CMK (cell line): ENCODE results near the gene DNER.

ENCODE experiments used
- DNase-seq: peaks from one replicate; pipeline ENCODE4 v3.0.0-alpha.2; 2010; ENCODE audit warnings: low read depth

The DNER gene

DNA sequence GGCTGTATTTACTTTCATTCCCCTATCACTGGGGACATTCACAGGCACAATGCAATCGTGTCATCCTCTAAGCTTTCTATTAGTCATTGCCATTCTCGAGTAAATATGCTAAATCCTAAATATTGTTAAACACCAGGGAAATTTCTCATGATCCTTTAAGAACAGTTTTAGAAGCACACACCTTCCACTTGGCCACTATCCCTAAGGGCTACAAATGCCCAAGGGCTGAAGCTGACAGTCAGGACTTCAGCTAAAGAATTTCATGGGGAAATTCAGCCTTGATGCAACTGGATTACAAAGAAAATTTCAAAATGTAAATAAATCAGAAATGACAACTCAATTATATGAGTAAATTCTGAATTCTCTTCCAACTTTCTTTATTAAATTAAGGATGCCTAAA lies 280.2 kb downstream of the DNER start:
- no peak for DNase-seq

DNA sequence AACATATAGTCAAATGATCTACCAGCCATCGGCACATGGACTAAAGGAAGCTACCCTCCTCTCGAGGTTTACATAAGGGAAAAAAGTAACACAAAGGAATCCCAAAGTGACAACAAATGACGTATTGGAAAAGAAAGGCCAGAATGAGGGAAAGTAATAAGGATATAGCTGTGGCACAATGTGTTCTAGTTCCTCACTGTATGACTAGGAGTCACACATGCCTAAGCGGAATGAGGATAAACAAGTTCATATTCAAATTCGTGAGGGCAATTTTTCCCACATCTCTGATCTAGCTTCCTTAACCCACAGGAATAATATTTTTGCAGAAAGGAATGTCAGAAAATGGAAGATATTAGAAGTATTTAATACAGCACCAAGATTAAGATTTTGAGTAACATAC lies 281.0 kb downstream of the DNER start:
- no peak for DNase-seq

DNA sequence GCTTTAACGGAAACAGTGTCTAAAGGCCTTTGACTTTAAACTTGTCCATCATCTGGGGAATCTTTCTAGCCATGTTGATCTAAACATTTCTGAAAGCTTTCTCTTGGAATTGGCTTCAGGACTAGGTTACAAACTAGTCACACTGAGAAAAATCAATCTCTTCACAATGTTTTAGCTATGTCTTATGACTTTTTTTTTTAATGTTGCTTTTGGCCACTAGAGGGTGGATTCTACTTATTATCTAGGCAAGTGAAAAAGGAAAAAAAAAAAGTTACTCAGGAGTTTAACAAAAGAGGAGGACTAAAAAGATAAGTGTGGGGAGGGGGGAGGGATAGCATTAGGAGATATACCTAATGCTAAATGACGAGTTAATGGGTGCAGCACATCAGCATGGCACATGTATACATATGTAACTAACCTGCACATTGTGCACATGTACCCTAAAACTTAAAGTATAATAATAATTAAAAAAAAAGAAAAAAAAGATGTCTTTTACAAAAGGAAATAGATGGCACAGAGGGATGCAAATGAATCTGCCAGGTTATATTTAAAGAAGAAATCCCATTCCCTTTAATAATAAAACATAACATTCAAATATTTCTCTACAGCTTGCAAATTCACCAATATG lies 282.9 kb downstream of the DNER start:
- peak; percentile 7 for DNase-seq

GRCh38 chr2:229429589-229429988 lies 284.8 kb downstream of the DNER start:
- DNase-seq: no peak

DNA sequence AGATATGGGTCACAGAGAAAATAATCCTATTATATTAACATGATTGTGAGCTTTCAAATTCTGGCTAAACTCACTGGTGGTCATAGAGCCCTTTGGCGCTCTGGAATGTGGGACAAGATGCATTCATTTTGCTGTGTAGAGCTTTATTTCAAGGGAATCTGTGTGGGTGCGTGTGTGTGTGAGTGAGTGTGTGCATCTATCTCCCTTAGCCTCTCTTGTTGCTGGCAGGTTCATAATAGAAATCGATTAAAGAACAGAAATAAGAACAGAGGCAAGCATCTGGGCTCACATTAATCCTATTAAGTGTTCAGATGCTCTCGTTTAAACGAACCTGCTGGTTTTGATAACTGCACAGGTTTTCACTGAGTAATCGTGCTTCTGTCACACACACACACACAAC lies 287.9 kb downstream of the DNER start:
- DNase-seq: no peak

GRCh38 chr2:229425598-229425997 lies 288.8 kb downstream of the DNER start:
- no peak for DNase-seq

GRCh38 chr2:229422063-229422462 lies 292.3 kb downstream of the DNER start:
- no peak for DNase-seq

DNA sequence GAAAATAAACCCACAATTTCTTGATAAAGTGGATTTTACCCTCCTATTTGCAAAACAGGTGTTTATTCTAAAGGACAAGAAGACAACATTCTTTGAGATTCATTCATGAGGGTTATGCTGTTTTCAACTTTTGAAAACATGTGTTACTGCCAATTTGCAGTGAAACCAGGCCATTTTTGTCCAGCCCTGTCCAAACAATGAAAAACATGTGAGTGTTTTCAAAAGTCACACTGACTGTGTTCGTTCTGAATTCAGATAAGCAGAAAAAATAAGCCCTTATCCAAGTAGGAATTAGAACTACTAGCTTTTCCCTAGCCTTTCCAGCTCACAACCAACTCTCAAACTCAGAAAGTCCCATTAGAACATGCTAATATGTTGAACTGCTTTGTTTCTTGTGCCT lies 295.2 kb downstream of the DNER start:
- DNase-seq: no peak

DNA sequence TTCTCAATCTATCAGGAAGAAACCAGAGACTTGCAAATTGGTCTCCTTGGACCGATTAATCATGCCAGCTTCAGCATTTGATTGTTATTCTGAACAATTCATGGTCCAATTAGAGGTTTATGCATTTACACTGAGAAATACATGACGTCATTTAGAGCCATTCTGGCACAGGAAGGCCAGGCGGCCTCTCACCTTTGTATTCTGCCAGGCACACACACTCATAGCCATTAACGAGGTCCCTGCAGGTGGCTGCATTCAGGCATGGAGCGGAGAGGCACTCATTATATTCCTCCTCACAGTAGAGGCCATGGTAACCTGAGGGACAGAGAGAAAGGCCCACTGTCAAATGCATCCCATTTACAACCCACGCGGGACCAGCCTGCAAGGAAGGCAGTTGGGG lies 296.4 kb downstream of the DNER start:
- no peak for DNase-seq

DNA sequence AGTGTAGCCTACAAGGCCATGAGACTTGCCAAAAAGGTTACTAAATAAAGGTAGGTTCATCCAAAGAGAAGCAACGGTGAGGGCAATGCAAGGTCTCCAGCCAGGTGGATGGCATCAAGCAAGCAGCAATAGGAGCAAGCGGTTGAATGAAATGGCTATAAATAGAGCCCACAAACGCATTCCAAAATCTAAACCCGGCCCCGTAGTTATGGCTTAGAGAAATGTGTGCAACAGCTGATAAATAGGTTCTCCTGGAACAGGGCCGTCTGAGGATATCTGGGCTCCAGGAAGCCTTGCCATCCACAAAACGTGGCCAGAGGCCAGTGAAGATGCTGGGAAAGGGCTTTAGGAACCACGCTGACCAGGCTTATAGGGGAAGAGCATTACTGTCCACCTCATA lies 297.2 kb downstream of the DNER start:
- DNase-seq: no peak

DNA sequence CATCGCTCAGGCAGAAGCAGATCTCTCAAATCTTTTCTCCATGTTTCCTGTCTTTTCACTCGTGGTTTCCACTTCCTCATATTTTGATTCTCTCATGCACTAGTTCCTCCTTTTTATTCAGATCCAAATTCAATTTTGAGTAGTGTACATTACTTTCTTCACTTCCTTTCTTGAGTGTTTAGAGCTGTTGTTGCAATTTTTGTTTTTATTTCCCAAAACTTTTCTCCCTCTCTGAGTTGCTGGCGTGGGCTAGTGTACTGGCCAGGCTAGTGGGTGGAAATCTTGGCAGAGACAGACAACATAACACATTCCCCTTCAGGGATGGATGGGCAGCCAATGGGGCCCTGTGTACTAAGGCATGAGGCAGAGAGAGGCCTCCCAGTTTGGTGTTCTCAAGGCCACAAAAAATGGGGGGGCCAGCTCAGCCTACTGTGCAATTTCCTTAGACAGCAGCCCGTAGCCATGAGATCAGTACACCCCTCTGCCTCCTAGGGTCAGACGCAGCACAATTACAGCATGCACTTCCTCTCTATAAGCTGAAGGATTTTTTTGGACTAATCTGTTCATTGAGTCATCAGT lies 298.1 kb downstream of the DNER start:
- no peak for DNase-seq

DNA sequence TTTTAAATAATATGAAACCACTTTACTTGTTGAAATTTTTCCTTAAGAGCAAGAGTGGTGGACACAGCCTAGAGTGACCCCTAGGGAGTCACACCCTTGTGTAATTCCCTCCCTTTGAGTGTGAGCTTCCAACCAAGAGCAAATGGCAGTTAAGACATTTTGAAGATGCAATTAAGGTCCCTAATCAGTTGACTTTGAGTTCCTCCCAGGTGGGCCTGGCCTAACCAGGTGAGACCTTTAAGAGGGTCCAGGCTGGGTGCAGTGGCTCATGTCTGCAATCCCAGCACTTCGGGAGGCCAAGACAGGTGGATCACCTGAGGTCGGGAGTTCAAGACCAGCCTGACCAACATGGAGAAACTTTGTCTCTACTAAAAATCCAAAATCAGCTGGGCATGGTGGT lies 299.7 kb downstream of the DNER start:
- DNase-seq: no peak

DNA sequence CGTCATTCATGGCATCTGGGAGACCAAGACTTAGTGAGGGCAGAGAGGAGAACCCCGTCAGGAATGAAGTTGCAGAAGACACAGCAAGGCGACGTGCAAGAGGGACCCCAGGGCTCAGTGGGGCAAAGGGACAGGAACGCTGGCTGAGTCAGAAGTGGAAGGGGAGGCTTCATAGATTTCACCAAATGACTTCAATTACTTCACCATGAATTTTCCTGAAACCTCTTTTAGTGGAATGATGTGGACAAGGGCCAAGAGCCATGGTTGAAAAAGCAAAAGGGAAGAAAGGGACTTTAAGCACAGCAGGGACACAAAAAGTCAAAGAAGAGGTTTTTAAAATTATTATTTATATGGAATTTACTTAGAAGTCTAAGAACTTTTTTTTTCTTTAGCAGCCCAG lies 301.7 kb downstream of the DNER start:
- DNase-seq: no peak

GRCh38 chr2:229410946-229411345 lies 303.4 kb downstream of the DNER start:
- DNase-seq: no peak

DNA sequence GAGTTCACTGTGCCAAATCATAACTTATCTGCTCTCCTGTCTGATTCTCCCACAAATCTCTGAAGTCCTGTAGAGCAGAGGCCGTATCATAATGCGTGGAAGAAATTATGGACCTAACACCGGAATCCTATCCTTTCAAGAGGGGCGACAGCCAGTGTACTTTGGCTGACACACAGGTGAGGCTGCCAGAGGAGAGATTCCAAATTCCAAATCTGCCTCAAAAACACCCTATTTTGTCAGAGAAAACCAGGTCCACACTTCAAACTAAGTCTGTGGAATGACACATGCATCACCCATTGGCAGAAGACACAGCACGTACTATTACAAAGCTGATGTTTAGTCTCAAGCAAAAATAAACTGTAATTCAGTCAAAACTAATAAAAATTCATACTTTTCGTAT lies 304.1 kb downstream of the DNER start:
- DNase-seq: no peak

DNA sequence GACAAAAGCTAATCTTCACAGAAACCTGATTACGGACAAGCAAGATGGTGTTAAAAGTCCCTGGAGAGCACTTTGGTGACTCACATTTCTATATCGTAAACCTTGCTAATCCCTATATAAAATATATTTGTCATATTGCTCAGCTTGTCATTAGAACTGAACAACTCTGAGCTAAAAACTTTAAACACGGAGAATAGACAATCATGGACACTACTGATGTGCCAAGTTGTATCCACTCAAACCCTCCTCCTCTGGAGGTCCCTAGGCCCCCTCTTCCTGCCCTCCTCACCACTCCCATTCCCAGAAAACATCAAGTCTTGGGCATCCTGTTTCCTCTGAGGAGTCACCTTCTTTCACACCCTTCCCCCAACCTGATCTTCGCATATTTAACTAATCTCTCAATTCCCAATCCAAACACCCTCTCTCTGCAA lies 304.6 kb downstream of the DNER start:
- DNase-seq: no peak

- DNase-seq: no peak
Observed at GRCh38 chr2:229408962-229409361, 305.4 kb downstream of the DNER start.

DNA sequence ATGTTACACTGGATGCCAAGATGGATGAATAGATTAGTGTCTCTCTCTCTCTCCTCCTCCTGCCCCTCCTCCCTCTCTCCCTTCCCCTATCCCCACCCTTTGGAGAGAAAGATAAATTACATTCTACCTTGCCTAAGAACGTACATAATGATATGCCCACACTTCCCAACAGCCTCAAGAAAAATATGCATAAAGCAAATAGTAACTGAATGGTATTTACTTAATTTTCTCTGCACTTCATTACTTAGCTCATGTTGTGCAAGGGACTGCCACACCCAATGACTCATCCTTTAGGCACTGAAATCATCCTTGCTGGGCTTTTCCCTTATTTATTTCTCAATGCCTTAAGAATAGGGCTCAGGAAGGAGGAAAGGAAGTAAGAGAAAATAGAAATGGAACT lies 306.0 kb downstream of the DNER start:
- DNase-seq: no peak

- DNase-seq: no peak
Observed at GRCh38 chr2:229407170-229407569, 307.2 kb downstream of the DNER start.

GRCh38 chr2:229405796-229406195 lies 308.6 kb downstream of the DNER start:
- DNase-seq: no peak

GRCh38 chr2:229403296-229403695 lies 311.1 kb downstream of the DNER start:
- DNase-seq: no peak

- no peak for DNase-seq
Observed at GRCh38 chr2:229401171-229401865, 313.0 kb downstream of the DNER start.

- no peak for DNase-seq
Observed at GRCh38 chr2:229393926-229394325, 320.4 kb downstream of the DNER start.

GRCh38 chr2:229392196-229392595 lies 322.2 kb downstream of the DNER start:
- DNase-seq: no peak
